HUES48 (cell line): ENCODE data around the gene PLEKHA8.

Experiments used
- H3K27ac ChIP-seq: one replicate; pipeline ENCODE4 v1.7.0; 2013; ENCODE audit warnings: low read depth, low read length, inconsistent platforms
- H3K27me3 ChIP-seq: 2 replicates; pipeline ENCODE4 v1.6.1; 2013; ENCODE audit warnings: mild to moderate bottlenecking, low read length; ENCODE audit not compliant: control insufficient read depth, insufficient read depth
- H3K36me3 ChIP-seq: 2 replicates; pipeline ENCODE4 v1.6.1; 2013; ENCODE audit warnings: low read length; ENCODE audit not compliant: control insufficient read depth, insufficient read depth
- H3K4me1 ChIP-seq: 2 replicates; pipeline ENCODE4 v1.6.1; 2013; ENCODE audit warnings: mild to moderate bottlenecking, low read length; ENCODE audit not compliant: control insufficient read depth, insufficient read depth
- H3K4me3 ChIP-seq: 2 replicates; pipeline ENCODE4 v1.5.1; 2013; ENCODE audit warnings: mild to moderate bottlenecking, low read depth, low read length
- H3K9ac ChIP-seq: 2 replicates; pipeline ENCODE4 v1.6.1; 2013; ENCODE audit warnings: mild to moderate bottlenecking, low read depth, low read length, moderate library complexity
- H3K9me3 ChIP-seq: 2 replicates; pipeline ENCODE4 v1.6.1; 2013; ENCODE audit warnings: low read length; ENCODE audit not compliant: control insufficient read depth, insufficient read depth

Gene PLEKHA8

DNA sequence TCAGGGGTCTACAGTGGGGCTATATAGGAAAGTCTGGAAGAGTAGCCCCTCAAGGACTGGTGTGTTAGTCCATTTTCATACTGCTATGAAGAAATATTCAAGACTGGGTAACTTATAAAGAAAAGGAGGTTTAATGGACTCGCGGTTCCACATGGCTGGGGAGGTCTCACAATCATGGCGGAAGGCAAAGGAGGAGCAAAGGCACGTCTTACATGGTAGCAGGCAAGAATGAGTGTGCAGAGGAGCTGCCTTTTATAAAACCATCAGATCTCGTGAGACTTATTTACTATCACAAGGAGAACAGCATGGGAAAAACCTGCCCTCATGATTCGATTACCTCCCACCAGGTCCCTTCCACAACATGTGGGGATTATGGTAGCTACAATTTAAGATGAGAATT, 4.7 kb upstream of the PLEKHA8 start:
- Histone ChIP-seq H3K27me3 (no peaks in the 10 kb centered on the region), H3K4me1 (peaks cover 17% of the 10 kb centered on the region; the same call in 1 of the 2 replicates), H3K9me3 (no peaks in the 10 kb centered on the region), H3K9ac (no peak overlapping the region), H3K27ac (no peak overlapping the region), H3K36me3 (peaks cover 28% of the 10 kb centered on the region), H3K4me3 (no peak overlapping the region)

DNA sequence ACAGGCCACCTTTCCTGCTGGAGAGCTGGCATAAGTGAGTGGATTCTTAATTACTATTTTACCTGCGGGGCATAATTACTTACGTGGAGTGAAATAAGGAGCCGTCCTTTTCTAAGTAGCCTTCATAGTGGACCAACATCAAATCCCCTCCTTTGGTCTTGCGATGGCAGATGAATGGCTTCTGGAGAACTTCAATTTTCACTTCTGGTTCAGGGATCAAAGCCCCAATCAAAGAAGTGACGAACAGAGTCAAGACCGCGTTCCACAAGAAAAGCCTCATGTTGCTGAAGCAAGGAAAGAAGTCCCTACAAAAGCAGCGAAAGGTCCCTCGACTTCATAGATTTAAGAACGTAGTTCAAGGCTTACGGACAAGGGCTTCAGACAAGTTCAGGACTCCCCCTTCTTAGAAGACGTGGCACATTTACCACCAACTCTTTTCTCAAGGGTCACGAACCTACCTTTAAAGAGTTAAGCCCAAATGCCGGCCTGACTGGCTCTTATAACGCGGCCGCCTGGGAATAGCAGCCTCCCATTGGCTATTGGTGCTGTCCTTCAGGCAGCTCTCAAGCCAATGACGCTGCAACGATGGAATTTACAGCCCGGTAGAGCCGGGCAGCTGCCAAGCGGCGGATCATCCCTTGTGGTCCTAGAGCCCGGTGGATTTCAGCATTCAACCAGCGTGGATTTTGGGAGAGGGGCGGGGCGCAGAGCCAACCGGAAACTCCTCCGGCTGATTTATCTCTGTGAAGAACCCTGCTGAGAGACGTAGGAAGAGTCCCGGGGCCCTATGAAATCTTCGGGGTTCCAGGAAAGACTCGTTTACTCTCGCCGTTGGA, 1.8 kb upstream of the PLEKHA8 start, which contains the start of gene FKBP14:
TSS of gene FKBP14 (minus strand) at position 474 of the 836 bp plus-strand sequence. CDS start at position 280, 194 bp downstream.
- peaks cover 39% of the 10 kb centered on the region for H3K4me1 ChIP-seq
- no peaks in the 10 kb centered on the region for H3K27me3 ChIP-seq
- peaks cover 10% of the 10 kb centered on the region for H3K36me3 ChIP-seq
- peak within 1 kb of the TSS; percentile 73 for H3K9ac ChIP-seq
- H3K27ac ChIP-seq, result peak within 1 kb of the TSS; percentile 90
- H3K9me3 ChIP-seq, result no peaks in the 10 kb centered on the region
- peak within 1 kb of the TSS; percentile 79 for H3K4me3 ChIP-seq

DNA sequence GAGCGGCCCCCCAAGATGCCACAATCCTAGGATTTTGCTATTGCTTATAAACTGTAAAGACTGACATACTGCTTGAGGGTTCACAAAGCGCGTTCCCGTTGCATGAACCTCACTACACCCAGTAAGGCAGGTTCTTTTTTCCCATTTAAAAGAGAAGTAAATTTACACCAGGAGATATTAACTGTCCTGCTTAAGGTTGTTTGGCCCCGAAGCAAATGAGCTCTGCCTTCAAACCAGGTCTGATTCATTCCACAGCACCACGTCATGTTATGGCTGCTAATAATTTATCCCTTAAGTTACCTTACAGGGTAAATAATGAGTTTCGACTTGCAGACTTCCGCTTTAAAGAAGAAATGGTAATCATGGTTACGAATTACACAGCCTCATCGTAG, 1.2 kb upstream of the PLEKHA8 start:
- H3K27ac ChIP-seq, result peak overlapping the region; percentile 90
- peaks cover 41% of the 10 kb centered on the region for H3K4me1 ChIP-seq
- peak overlapping the region; percentile 79 for H3K4me3 ChIP-seq
- peaks cover 6% of the 10 kb centered on the region for H3K36me3 ChIP-seq
- H3K27me3 ChIP-seq, result no peaks in the 10 kb centered on the region
- peak overlapping the region; percentile 41; the same call in 1 of the 2 replicates for H3K9ac ChIP-seq
- no peaks in the 10 kb centered on the region for H3K9me3 ChIP-seq

DNA sequence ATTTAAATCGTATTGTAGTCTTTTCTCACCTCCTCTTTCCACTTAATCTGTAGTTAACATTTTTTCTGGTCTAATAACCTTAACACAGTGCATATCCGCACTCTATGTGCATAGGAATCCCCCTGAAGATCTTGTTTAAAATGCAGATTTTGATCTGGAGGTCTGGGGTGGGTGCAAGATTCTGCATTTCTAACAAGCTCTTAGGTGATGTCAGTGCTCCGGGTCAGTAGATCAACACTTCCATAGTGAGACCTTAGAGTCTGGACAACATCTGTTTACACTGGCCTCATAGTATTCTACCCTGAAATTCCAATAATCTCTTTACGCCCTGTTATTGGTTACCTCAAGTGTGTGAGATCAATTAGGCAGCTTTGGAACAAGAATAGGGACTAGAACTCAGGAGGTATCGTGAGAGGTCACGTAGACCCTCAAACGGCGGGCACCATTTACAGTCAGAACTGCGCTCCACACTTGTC, 434 bp upstream of the PLEKHA8 start:
- Histone ChIP-seq H3K27me3 (no peaks in the 10 kb centered on the region), H3K9me3 (no peaks in the 10 kb centered on the region), H3K27ac (peak overlapping the region; percentile 90), H3K4me3 (peak overlapping the region; percentile 79), H3K9ac (no peak overlapping the region), H3K36me3 (peaks cover 1% of the 10 kb centered on the region; the same call in 1 of the 2 replicates), H3K4me1 (peaks cover 41% of the 10 kb centered on the region)

DNA sequence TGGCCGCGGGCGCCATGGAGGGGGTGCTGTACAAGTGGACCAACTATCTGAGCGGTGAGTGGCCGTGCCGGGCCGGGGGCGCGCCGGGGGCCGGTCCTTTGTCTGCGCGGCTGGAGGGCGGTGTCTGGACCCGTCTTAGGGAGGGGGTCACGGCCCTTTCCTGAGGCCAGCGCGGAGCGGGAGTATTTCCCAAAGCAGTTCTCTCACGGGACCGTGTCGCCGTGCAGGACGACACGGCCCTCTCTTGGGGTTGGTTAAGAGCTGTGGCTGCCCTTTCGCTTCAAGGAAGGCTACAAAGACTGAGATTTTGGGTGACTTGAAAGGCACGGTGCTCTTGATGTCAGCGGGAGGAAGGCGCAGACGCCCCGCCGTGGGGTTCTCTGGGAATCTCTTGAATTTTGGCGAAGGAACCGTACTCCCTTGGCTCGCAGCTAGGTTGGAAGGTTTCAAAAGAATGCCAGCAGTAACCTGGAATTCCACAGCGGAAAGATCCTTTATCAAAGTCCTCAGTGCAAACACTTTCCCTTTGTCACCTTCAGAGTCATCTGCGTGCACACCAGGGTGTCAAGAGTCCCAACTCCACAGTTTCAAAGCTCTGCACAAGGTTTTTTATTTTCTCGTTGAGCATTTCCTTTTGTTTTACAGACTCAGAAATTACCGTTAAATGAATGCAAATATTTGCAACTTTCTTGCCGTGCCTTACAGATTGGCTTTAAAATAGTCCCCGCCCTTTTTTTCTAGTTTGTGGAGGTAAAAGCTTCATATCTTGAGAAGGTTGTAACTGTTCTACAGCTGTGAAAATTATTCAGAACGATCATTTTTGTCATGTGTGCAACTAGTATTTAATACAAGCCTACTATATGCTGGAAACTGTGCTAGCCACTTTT, 780 bp downstream of the PLEKHA8 start:
- H3K4me1 ChIP-seq, result peaks cover 41% of the 10 kb centered on the region
- H3K27ac ChIP-seq, result peak overlapping the region; percentile 90
- H3K4me3 ChIP-seq, result peak overlapping the region; percentile 79

DNA sequence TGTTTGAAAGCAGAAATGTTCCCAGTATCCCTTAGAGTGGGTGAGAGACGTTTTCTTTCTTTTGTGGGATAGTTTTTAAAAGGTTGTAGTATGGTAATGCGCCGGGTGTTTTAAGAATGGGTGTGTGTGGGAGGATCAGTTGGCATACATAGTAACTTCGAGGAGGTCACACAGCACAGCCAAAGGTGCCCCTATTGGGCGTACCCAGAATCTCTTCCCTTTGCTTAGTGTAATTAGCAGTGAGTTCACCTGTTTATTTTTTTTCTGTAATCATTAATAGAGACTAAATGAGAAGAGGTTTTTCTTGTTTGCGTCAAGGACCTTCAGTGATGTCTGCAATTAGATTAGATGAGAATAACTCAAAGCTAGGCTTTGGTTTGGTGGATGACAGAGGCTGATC, 1.5 kb downstream of the PLEKHA8 start:
- peak overlapping the region; percentile 90 for H3K27ac ChIP-seq
- H3K36me3 ChIP-seq, result peaks cover 6% of the 10 kb centered on the region; the same call in 1 of the 2 replicates
- H3K4me3 ChIP-seq, result peak overlapping the region; percentile 79
- H3K9me3 ChIP-seq, result no peaks in the 10 kb centered on the region
- H3K4me1 ChIP-seq, result peaks cover 40% of the 10 kb centered on the region
- no peak overlapping the region for H3K9ac ChIP-seq
- no peaks in the 10 kb centered on the region for H3K27me3 ChIP-seq

More for the DNA sequence above, 780 bp downstream of the PLEKHA8 start:
- Histone ChIP-seq H3K36me3 (peaks cover 6% of the 10 kb centered on the region; the same call in 1 of the 2 replicates), H3K9ac (peak overlapping the region; percentile 63), H3K9me3 (no peaks in the 10 kb centered on the region), H3K27me3 (no peaks in the 10 kb centered on the region)

DNA sequence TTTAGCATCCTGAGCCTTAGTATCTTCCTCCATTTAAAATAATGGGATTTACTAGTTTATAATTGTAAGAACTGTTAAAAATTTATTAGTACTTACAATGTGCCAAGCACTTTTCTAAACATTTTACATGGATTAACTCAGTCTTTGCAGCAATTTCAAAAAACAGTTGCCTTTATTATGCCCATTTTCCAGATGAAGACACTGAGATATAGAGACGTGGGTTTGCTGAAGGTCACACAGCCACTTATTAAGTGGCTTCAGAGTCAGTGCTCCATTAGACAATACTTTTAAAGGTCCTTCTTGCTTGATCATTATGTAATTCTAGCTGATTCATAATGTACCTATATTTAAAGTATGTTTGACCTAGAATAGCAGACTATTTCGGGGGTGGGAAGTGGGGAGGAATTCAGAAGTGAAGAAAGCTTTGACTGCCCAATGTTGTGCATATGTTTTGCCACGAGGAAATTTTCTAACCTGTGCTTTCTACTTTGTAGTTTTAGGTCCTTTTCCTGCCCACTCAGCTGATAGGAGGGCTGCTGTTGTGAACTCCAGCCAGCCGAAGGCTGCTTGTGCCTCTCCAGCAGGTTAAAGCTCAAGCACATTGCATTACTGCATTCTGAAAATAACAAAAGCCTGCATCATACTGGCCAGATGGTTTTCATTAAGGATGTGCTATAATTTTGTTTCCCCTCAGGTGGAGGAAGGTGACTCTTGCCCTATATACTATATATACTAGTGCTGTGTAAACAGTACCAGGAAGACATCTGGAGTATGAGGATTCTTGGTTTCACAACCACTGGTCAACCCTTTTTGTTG, 4.3 kb downstream of the PLEKHA8 start:
- Histone ChIP-seq H3K27ac (no peak overlapping the region), H3K27me3 (no peaks in the 10 kb centered on the region), H3K4me1 (peaks cover 28% of the 10 kb centered on the region), H3K36me3 (peaks cover 6% of the 10 kb centered on the region; the same call in 1 of the 2 replicates), H3K4me3 (no peak overlapping the region), H3K9ac (no peak overlapping the region), H3K9me3 (no peaks in the 10 kb centered on the region)

DNA sequence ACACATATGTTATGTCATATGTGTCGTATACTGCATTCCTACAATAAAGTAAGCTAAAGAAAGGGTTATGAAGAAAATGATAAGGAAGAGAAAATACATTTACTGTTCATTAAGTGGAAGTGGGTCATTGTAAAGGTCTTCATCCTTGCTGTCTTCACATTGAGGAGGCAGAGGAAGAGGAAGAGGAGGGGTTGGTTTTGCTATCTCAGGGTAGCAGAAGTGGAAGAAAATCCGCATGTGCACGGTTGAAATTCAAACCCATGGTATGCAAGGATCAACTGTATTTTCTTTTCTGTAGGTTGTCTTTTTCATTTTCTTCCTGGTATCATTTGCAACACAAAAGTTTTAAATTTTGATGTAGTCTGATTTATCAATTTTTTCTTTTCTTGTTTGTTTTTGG, 6.3 kb downstream of the PLEKHA8 start:
- Histone ChIP-seq H3K4me3 (no peak overlapping the region), H3K4me1 (peaks cover 19% of the 10 kb centered on the region), H3K9ac (no peak overlapping the region), H3K27me3 (no peaks in the 10 kb centered on the region), H3K27ac (no peak overlapping the region), H3K36me3 (peaks cover 6% of the 10 kb centered on the region; the same call in 1 of the 2 replicates), H3K9me3 (no peaks in the 10 kb centered on the region)

DNA sequence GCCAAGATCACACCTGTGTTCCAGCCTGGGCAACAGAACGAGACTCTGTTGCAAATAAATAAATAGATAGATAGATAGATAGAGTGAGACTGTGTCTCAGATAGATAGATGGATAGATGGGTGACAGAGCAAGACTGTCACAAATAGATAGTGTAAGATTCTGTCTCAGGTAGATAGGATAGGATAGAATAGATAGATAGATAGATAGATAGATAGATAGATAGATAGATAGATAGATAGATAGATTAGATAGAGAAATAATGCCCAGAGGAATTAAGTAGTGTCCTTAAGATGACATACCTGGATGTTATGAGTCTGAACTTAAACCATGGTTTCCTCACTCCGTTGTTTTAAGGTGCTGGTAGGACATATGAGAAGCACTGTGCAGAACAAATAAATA, 8.0 kb downstream of the PLEKHA8 start:
- Histone ChIP-seq H3K27ac (no peak overlapping the region), H3K9me3 (no peaks in the 10 kb centered on the region), H3K4me3 (no peak overlapping the region), H3K9ac (no peak overlapping the region), H3K27me3 (no peaks in the 10 kb centered on the region), H3K4me1 (peaks cover 10% of the 10 kb centered on the region; the same call in 1 of the 2 replicates), H3K36me3 (peaks cover 6% of the 10 kb centered on the region; the same call in 1 of the 2 replicates)
